ENCODE data around the gene STARD9.

The STARD9 gene

DNA sequence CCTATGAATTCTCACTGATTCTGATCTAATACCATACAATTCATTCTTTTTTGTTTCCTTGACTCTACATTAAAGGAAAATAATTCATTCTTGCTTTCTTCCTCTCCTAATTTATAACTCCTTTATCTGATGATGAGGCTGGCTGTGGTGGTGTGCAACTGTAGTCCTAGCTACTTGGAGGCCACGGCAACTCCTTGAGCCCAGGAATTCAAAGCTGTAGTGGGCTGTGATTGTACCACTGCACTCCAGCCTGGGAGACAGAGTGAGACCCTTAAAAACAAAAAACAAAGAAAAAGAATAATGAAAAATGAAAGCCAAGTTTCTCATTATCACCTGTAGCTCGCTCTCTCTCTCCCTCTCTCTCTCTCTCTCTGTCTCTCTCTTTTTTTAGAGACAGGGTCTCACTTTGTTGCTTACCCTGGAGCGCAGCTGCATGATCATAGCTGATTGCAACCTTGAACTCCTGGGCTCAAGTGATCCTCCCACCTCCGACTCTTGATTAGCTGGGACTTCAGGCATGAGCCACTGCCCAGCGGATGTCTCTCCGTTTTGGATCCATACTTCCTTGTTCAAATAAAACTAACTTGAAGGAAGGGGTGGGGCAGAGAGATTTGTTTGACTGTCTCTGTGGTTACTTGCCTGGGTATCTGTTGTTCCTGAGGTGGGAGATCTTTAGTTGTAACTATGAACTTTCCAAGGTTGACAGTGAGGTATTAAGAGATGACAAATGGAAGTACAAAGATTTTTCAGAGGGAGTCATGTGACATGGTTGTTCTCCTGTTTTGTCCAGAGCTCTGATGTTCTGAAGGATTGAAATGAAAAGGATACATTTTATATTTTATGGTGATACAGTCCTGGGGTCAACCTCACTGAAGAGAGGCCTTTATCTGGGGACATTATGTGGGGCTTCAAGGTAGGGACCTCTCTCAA, 46.9 kb downstream of the STARD9 start:
- H3K4me3 Mint-ChIP-seq, result no peak overlapping the region
- H3K27ac Mint-ChIP-seq, result peak overlapping the region in 1 of 2 donors; percentile 27
- no peak for DNase-seq
- H3K27me3 Mint-ChIP-seq, result no peaks in the 10 kb centered on the region
- no peaks in the 10 kb centered on the region for H3K9me3 Mint-ChIP-seq
- peaks cover 3 to 6% of the 10 kb centered on the region in 2 donors for H3K4me1 Mint-ChIP-seq (ENCODE audit: low read depth in 2 of 2)
- no peak for ATAC-seq (replicated peaks)
- peaks cover 4% of the 10 kb centered on the region for H3K36me3 Mint-ChIP-seq (ENCODE audit: insufficient read depth)

DNA sequence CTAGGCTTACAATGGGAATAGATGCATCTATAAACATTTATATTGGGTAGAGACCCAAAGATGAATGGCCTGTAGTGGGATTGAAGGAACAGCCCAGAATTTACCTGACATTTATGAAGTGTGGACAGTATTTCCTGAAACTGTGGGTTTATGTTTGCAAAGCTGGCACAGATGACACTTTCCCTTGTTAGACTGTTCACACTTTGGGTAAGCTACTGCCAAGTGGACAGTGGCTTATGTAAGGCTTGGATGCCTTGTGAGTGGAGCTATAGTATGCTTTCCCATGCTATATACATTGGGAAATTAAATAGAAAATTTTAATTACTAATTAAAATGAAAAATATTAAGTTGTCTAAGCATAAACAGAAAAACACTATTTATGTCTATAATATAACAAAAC, 48.5 kb downstream of the STARD9 start:
- no peak overlapping the region for H3K4me3 Mint-ChIP-seq
- ATAC-seq (replicated peaks) (no peak), DNase-seq (no peak)
- no peaks in the 10 kb centered on the region for H3K27me3 Mint-ChIP-seq
- H3K4me1 Mint-ChIP-seq (ENCODE audit: low read depth in 2 of 2), result peaks cover 3 to 6% of the 10 kb centered on the region in 2 donors
- peaks cover 2% of the 10 kb centered on the region for H3K36me3 Mint-ChIP-seq (ENCODE audit: insufficient read depth)
- no peak overlapping the region for H3K27ac Mint-ChIP-seq
- H3K9me3 Mint-ChIP-seq, result no peaks in the 10 kb centered on the region

DNA sequence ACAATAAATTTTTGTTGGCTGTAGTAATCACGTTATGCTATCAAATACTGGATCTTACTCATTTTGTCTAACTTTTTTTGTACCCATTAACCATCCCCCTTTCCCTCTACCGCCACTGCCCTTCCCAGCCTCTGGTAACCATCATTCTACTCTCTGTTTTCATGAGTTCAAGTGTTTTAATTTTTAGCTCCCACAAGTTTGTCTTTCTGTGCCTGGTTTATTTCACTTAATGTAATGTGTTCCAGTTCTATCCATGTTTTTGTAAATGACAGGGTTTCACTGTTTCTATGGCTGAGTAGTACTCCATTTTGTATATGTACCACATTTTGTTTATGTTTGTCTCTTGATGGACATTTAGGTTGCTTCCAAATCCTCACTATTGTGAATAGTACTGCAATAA, 52.1 kb downstream of the STARD9 start:
- Mint-ChIP-seq H3K27me3 (no peaks in the 10 kb centered on the region), H3K4me1 (ENCODE audit: low read depth in 2 of 2) (peaks cover 0 to 2% of the 10 kb centered on the region in 2 donors), H3K27ac (peak overlapping the region in 1 of 2 donors; percentile 8), H3K4me3 (no peak overlapping the region), H3K36me3 (ENCODE audit: insufficient read depth) (no peaks in the 10 kb centered on the region), H3K9me3 (no peaks in the 10 kb centered on the region)
- DNase-seq (no peak), ATAC-seq (replicated peaks) (no peak)

DNA sequence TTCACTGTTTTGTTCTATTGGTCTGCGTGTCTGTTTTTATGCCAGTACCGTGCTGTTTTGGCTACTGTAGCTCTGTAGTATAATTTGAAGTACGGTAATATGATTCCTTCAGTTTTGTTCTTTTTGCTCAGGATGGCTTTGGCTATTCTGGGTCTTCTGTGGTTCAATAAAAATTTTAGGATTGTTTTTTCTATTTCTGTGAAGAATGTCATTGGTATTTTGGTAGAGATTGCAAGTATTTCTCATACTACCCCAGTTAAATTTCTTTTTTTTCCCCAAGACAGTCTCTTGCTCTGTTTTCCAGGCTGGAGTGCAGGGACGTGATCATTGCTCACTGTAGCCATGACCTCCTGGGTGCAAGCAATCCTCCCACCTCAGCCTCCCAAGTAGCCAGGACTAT, 53.4 kb downstream of the STARD9 start:
- Mint-ChIP-seq H3K36me3 (ENCODE audit: insufficient read depth) (peaks cover 4% of the 10 kb centered on the region), H3K27ac (no peak overlapping the region)
- no peak for ATAC-seq (replicated peaks)

DNA sequence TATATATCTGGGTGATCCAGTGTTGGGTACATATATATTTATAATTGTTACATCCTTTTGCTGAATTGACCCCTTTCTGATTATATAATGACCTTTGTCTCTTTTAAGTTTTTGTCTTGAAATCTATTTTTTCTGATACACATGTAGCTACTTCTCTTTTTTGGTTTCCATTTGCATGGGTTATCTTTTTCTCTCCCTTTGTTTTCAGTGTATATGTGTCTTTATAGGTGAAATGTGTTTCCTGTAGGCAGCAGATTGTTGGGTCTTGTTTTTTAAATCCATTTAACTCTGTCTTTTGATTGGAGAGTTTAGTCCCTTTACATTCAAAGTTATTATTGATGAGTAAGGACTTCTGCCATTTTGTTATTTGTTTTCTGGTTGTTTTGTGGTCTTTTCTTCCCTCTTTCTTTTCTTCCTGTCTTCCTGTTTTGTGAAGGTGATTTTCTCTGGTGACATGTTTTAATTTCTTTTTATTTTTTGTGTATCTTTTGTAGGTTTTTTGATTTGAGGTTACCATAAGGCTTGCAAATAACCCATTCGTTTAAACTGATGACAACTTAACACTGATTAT, 56.8 kb downstream of the STARD9 start:
- Mint-ChIP-seq H3K27me3 (no peaks in the 10 kb centered on the region), H3K4me3 (no peak overlapping the region), H3K9me3 (no peaks in the 10 kb centered on the region), H3K4me1 (ENCODE audit: low read depth in 2 of 2) (no peaks in the 10 kb centered on the region), H3K36me3 (ENCODE audit: insufficient read depth) (peaks cover 12% of the 10 kb centered on the region), H3K27ac (no peak overlapping the region)
- ATAC-seq (replicated peaks), result no peak
- DNase-seq, result no peak

More for the DNA sequence above, 53.4 kb downstream of the STARD9 start:
- Mint-ChIP-seq H3K27me3 (no peaks in the 10 kb centered on the region), H3K4me1 (ENCODE audit: low read depth in 2 of 2) (no peaks in the 10 kb centered on the region), H3K9me3 (no peaks in the 10 kb centered on the region), H3K4me3 (no peak overlapping the region)
- no peak for DNase-seq

DNA sequence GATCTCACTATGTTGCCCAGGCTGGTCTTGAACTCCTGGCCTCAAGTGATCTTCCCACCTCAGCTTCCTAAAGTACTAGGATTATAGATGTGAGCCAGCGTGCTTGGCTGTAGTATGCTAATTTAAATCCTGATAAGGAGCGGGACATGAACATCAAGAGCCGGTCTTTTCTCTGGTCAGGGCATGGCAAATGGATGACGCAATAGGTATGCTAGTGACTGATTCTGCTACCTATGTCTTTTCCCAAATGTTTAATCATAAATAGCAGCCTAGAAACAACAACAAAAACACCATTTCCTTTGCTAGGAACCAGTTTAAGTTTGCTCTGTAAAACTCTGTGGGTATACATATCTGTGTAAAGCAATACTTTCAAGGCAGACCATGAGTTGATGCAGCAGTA, 64.7 kb downstream of the STARD9 start:
- Mint-ChIP-seq H3K27ac (no peak overlapping the region), H3K36me3 (ENCODE audit: insufficient read depth) (peaks cover 13% of the 10 kb centered on the region), H3K27me3 (no peaks in the 10 kb centered on the region), H3K9me3 (no peaks in the 10 kb centered on the region), H3K4me1 (ENCODE audit: low read depth in 2 of 2) (no peaks in the 10 kb centered on the region), H3K4me3 (no peak overlapping the region)
- ATAC-seq (replicated peaks), result no peak
- no peak for DNase-seq

DNA sequence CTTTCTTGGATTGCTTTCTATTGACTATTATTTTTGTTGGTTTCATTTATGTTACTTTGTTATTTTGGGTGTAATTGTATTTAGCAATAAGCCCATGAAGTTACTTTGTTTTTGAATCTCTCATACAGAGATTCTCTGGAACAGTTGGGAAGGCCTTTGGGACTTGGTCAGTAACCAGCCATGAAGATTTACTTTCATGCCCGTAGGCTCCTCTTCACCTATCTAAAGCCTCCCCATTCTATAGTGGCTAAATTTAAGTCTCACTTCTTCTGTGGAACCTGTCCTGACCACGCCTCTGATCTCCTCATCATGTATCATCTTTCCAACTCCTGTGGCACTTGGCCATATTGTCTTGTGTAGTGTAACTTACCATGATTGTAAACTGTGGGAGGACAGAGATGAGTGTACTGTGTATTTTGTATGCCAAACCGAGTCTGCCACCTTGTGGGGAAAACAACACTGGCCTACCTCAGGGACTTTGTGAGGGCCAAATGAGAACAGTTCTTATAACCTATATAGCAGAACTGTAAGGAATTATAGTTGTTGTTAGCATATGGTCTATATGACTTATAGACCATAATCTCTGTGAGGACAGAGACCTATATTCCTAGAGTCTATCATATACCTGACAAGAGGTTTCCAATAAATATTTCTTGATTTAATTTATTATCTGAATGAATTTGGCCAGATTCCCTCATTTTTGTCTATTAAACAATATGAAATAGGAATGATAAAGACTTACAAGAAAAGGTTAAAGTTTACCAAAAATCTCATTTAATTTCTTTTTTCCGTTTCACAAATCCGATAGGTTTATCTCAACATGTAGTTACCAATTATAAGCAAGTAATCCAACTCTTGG, 75.0 kb downstream of the STARD9 start:
- peaks cover 2% of the 10 kb centered on the region for H3K36me3 Mint-ChIP-seq (ENCODE audit: insufficient read depth)
- H3K4me1 Mint-ChIP-seq (ENCODE audit: low read depth in 2 of 2), result peaks cover 0 to 9% of the 10 kb centered on the region in 2 donors
- H3K4me3 Mint-ChIP-seq, result no peak overlapping the region
- ATAC-seq (replicated peaks) (peak; percentile 84), DNase-seq (peak; percentile 31 to 52 (median 37))
- H3K9me3 Mint-ChIP-seq, result no peaks in the 10 kb centered on the region
- H3K27ac Mint-ChIP-seq, result peak overlapping the region in 1 of 2 donors; percentile 10
- no peaks in the 10 kb centered on the region for H3K27me3 Mint-ChIP-seq

DNA sequence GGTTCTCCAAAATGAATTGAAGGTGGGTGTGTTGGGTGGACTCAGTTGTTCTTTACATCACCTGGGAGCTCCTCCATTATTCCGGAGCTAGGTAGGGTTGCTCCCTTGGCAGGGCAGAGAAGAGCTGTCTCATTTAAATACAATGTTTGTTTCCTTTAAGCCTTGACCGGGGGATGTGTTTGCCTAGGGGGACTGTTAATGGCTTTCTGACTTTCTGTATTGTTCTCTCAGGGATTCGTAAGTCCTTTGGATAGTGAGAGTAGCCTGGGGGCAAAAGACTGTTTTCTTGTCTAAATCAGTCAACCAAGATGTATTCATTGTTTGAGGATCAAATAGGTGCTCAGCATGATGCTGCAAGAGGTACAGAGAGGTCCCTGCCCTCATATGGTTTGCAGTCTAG, 90.4 kb downstream of the STARD9 start:
- Mint-ChIP-seq H3K27me3 (no peaks in the 10 kb centered on the region), H3K9me3 (no peaks in the 10 kb centered on the region), H3K27ac (peak overlapping the region in 1 of 2 donors; percentile 18), H3K4me1 (ENCODE audit: low read depth in 2 of 2) (no peaks in the 10 kb centered on the region), H3K4me3 (no peak overlapping the region), H3K36me3 (ENCODE audit: insufficient read depth) (peaks cover 7% of the 10 kb centered on the region)
- DNase-seq (no peak), ATAC-seq (replicated peaks) (no peak)

DNA sequence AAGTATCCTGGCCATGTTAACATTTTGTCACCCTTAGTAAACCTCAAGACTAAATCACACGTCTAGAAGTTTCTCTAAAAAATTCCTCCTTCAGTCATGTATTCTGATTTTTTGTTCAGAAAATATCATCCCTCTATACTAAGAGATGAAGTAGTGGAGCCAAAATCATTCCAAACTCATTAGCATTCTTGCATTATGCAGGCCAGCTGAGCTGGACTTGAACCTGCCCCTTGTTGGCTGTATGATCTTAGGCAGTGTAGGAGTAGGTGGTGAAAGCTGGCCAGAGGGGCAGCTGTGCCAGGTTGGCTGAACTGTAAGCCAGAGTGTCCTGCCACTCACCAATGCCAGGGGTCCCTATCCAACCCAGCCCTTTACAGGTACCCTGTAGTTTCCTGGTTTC, 92.4 kb downstream of the STARD9 start:
- H3K4me3 Mint-ChIP-seq, result no peak overlapping the region
- peaks cover 7% of the 10 kb centered on the region for H3K36me3 Mint-ChIP-seq (ENCODE audit: insufficient read depth)
- no peaks in the 10 kb centered on the region for H3K4me1 Mint-ChIP-seq (ENCODE audit: low read depth in 2 of 2)
- H3K27ac Mint-ChIP-seq, result no peak overlapping the region
- no peaks in the 10 kb centered on the region for H3K9me3 Mint-ChIP-seq
- no peak for DNase-seq
- H3K27me3 Mint-ChIP-seq, result no peaks in the 10 kb centered on the region
- ATAC-seq (replicated peaks), result no peak

DNA sequence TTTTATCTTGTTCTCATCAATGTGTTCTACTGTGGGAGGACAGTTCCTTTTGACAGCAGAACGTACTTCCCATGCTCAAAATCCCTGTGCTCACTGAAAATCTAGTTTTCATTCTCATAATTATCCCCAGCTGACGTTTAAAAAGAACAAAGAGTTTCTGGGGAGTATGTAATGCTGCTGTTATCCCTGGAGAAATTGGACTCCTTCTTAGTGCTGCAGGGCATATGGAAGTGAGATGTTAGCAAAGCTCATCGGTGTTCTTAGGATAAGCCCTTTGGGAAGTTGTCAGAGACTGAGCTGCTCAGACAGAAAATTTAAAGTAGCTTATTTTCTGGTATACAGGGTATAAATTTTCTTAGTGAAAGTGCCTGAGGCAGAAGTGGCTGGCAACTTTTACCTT, 95.0 kb downstream of the STARD9 start:
- Mint-ChIP-seq H3K36me3 (ENCODE audit: insufficient read depth) (peaks cover 13% of the 10 kb centered on the region), H3K4me3 (no peak overlapping the region), H3K9me3 (no peaks in the 10 kb centered on the region), H3K27me3 (no peaks in the 10 kb centered on the region), H3K4me1 (ENCODE audit: low read depth in 2 of 2) (no peaks in the 10 kb centered on the region), H3K27ac (no peak overlapping the region)
- no peak for ATAC-seq (replicated peaks)
- DNase-seq, result no peak

DNA sequence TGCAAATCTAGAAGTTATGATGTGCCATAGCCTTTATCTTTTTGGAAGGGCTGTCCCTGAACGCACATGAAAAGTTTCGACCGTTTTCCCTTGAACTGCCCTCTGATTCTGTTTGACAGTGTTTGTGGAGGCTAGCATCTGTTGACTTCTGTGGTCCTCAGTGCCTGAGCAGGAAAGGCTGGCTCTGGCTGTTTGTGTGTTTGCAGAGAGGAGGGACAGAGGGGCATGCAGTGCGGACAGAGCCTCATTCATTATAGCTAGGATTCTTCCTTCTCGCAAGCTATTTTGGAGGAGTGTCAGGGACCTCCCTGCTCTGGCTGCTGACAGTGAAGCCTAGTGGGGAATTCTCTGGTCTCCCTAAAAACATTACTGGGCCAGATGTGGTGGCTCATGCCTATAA, 97.0 kb downstream of the STARD9 start:
- H3K36me3 Mint-ChIP-seq (ENCODE audit: insufficient read depth), result peaks cover 13% of the 10 kb centered on the region
- H3K9me3 Mint-ChIP-seq, result no peaks in the 10 kb centered on the region
- H3K27ac Mint-ChIP-seq, result no peak overlapping the region
- H3K27me3 Mint-ChIP-seq, result no peaks in the 10 kb centered on the region
- no peak overlapping the region for H3K4me3 Mint-ChIP-seq
- ATAC-seq (replicated peaks) (no peak), DNase-seq (no peak)
- no peaks in the 10 kb centered on the region for H3K4me1 Mint-ChIP-seq (ENCODE audit: low read depth in 2 of 2)

DNA sequence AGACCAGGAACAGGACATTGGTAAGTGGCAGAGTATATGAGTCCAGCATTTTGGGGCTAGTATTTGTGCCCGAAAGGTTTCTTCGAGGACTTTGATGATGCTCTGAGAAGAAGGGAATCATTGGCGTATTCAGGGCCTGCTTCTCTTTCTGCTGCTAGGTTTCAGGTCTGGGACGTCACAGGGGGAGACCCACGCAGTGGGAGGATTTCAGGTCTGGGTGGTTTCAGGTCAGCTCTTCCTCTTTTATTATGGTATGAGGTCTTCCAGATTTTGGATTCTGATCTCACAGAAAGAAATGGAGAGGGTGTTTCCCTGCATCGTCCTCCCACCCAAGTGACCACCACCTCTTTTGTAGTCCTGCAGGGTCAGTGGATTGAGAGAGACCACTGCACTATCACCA, 99.1 kb downstream of the STARD9 start:
- peaks cover 13% of the 10 kb centered on the region for H3K36me3 Mint-ChIP-seq (ENCODE audit: insufficient read depth)
- no peak overlapping the region for H3K27ac Mint-ChIP-seq
- H3K4me3 Mint-ChIP-seq, result no peak overlapping the region
- no peaks in the 10 kb centered on the region for H3K4me1 Mint-ChIP-seq (ENCODE audit: low read depth in 2 of 2)
- DNase-seq, result no peak
- no peaks in the 10 kb centered on the region for H3K27me3 Mint-ChIP-seq
- no peak for ATAC-seq (replicated peaks)
- no peaks in the 10 kb centered on the region for H3K9me3 Mint-ChIP-seq

DNA sequence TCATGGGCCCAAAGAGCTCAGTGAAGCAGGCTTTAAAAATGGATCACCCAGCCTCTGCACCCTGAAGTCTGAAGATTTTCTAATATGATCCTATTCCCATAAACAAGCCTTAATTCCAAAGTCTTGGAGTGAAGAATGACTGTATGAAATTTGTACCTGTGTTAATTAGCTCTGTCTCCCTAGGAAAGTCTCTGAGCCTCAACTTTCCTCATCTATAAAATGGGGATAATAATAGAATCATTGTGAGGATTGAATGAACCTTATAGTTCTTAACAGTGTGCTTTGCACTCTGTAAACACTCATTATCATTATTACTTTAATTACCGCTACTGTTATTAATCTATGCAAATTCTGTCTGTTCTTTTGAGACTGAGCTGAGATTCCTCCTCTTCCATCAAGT, 99.6 kb downstream of the STARD9 start:
- H3K36me3 Mint-ChIP-seq (ENCODE audit: insufficient read depth), result peaks cover 9% of the 10 kb centered on the region
- no peaks in the 10 kb centered on the region for H3K4me1 Mint-ChIP-seq (ENCODE audit: low read depth in 2 of 2)
- H3K27ac Mint-ChIP-seq, result peak overlapping the region in 1 of 2 donors; percentile 11
- no peak overlapping the region for H3K4me3 Mint-ChIP-seq
- no peak for DNase-seq
- no peak for ATAC-seq (replicated peaks)
- H3K9me3 Mint-ChIP-seq, result no peaks in the 10 kb centered on the region
- no peaks in the 10 kb centered on the region for H3K27me3 Mint-ChIP-seq
